Prostate gland (tissue), 2 donors: Measurements from ENCODE around the gene C1QC.

Experiments used
- POLR2AphosphoS5 ChIP-seq: sonication (generic); formaldehyde crosslinking; IDR thresholded peaks from one replicate; pipeline ENCODE4 v1.6.1; 2017; ENCODE audit warnings: antibody characterized with exemption
- TF ChIP-seq, protein P1 (sequence below), 4 experiments: fragments of 200-600 bp in 2 of 4; fragments of 450-650 bp in 2 of 4; sonication (generic) in 2 of 4; IDR thresholded peaks; 1 replicate in 3 of 4; 2 replicates in 1 of 4; pipeline ENCODE4 v1.5.1; 2016 to 2019; ENCODE audit warnings: antibody characterized with exemption in 4 of 4, mild to moderate bottlenecking in 2 of 4, moderate library complexity in 2 of 4

DNA sequence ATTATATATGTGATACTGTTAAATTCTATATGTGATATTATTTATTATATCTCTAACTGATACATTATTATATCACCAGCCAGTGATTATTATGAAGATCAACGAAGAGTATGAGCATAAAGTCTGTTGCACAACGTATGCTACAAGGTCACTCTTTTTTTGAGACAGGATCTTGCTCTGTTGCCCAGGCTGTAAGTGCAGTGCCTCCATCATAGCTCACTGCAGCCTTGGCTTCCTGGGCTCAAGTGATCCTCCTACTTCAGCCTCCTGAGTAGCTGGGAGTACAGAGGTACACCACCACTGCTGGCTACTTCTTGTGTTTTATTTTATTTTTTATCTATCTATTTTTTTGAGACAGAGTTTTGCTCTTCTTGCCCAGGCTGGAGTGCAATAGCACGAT is 53.2 kb downstream of the C1QC start:
- TF ChIP-seq, protein P1, sequence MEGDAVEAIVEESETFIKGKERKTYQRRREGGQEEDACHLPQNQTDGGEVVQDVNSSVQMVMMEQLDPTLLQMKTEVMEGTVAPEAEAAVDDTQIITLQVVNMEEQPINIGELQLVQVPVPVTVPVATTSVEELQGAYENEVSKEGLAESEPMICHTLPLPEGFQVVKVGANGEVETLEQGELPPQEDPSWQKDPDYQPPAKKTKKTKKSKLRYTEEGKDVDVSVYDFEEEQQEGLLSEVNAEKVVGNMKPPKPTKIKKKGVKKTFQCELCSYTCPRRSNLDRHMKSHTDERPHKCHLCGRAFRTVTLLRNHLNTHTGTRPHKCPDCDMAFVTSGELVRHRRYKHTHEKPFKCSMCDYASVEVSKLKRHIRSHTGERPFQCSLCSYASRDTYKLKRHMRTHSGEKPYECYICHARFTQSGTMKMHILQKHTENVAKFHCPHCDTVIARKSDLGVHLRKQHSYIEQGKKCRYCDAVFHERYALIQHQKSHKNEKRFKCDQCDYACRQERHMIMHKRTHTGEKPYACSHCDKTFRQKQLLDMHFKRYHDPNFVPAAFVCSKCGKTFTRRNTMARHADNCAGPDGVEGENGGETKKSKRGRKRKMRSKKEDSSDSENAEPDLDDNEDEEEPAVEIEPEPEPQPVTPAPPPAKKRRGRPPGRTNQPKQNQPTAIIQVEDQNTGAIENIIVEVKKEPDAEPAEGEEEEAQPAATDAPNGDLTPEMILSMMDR (IDR thresholded peaks at IDR 0.05): no peak
- TF ChIP-seq POLR2AphosphoS5: no peak
